ENCODE data around the gene FRMPD1.

FRMPD1 gene

GRCh38 chr9:37652261-37652660, 1.5 kb downstream of the FRMPD1 start:
- H3K9me2 ChIP-seq (replicated peaks; ENCODE audit: low read depth, low read length), result no peaks in the 10 kb centered on the region
- TF ChIP-seq, protein P1, sequence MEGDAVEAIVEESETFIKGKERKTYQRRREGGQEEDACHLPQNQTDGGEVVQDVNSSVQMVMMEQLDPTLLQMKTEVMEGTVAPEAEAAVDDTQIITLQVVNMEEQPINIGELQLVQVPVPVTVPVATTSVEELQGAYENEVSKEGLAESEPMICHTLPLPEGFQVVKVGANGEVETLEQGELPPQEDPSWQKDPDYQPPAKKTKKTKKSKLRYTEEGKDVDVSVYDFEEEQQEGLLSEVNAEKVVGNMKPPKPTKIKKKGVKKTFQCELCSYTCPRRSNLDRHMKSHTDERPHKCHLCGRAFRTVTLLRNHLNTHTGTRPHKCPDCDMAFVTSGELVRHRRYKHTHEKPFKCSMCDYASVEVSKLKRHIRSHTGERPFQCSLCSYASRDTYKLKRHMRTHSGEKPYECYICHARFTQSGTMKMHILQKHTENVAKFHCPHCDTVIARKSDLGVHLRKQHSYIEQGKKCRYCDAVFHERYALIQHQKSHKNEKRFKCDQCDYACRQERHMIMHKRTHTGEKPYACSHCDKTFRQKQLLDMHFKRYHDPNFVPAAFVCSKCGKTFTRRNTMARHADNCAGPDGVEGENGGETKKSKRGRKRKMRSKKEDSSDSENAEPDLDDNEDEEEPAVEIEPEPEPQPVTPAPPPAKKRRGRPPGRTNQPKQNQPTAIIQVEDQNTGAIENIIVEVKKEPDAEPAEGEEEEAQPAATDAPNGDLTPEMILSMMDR (conservative IDR thresholded peaks at IDR 0.05; ENCODE audit: low read length), result no peak
- TF ChIP-seq EZH2phosphoT487 (IDR thresholded peaks at IDR 0.05; ENCODE audit: borderline replicate concordance), result no peak
- H3K36me3 ChIP-seq (ENCODE audit: insufficient read depth, low read length), result no peaks in the 10 kb centered on the region
- no peaks in the 10 kb centered on the region for H3K9me3 ChIP-seq (ENCODE audit: insufficient read depth, low read depth, low read length)
- H4K20me1 ChIP-seq (ENCODE audit: insufficient read depth, low read length, poor library complexity, severe bottlenecking), result no peaks in the 10 kb centered on the region
- H3K9ac ChIP-seq (ENCODE audit: low read depth, low read length, poor library complexity, severe bottlenecking), result no peak overlapping the region
- H3K4me1 ChIP-seq (ENCODE audit: insufficient read depth, low read length, poor library complexity, severe bottlenecking), result no peaks in the 10 kb centered on the region
- H3F3A ChIP-seq (ENCODE audit: low read depth), result no peaks in the 10 kb centered on the region
- H3K79me2 ChIP-seq (ENCODE audit: insufficient read depth, low read length), result no peaks in the 10 kb centered on the region
- no peak overlapping the region for H2AFZ ChIP-seq (ENCODE audit: low read length)
- peaks cover 42% of the 10 kb centered on the region for H3K27me3 ChIP-seq (ENCODE audit: insufficient read depth, low read length, poor library complexity, severe bottlenecking)
- no peak overlapping the region for H3K4me2 ChIP-seq (ENCODE audit: low read depth, low read length, poor library complexity, severe bottlenecking)
- H3K4me3 ChIP-seq (ENCODE audit: low read length, poor library complexity, severe bottlenecking), result no peak overlapping the region

DNA sequence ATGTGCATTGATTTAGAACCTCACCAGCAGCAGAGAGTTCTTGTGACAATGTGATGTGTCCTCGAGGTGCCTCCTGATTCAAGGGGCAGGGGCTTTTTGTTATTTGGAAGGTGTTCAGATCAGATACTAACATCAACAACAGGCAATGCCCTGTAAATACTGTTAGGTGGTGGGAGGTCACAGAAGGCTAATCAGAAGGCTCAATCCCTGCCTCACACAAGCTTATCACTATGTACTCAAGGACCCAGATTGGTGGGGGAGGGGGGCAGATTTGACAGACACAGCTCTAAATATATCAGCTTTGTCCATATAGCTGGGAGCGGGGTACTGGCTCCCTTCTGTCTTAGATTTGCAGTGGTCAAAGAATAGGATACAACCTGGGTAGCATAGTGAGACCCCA, 2.6 kb downstream of the FRMPD1 start:
- Histone ChIP-seq H4K20me1 (ENCODE audit: insufficient read depth, low read length, poor library complexity, severe bottlenecking) (no peaks in the 10 kb centered on the region), H3K27me3 (ENCODE audit: insufficient read depth, low read length, poor library complexity, severe bottlenecking) (peaks cover 39% of the 10 kb centered on the region), H3K9me2 (replicated peaks; ENCODE audit: low read depth, low read length) (no peaks in the 10 kb centered on the region), H3K9me3 (ENCODE audit: insufficient read depth, low read depth, low read length) (no peaks in the 10 kb centered on the region), H3K36me3 (ENCODE audit: insufficient read depth, low read length) (no peaks in the 10 kb centered on the region), H3K4me1 (ENCODE audit: insufficient read depth, low read length, poor library complexity, severe bottlenecking) (no peaks in the 10 kb centered on the region), H3K4me2 (ENCODE audit: low read depth, low read length, poor library complexity, severe bottlenecking) (no peak overlapping the region), H3K9ac (ENCODE audit: low read depth, low read length, poor library complexity, severe bottlenecking) (no peak overlapping the region), H3K79me2 (ENCODE audit: insufficient read depth, low read length) (no peaks in the 10 kb centered on the region), H2AFZ (ENCODE audit: low read length) (no peak overlapping the region), H3F3A (ENCODE audit: low read depth) (no peaks in the 10 kb centered on the region), H3K4me3 (ENCODE audit: low read length, poor library complexity, severe bottlenecking) (no peak overlapping the region)
- TF ChIP-seq, protein P1 (conservative IDR thresholded peaks at IDR 0.05; ENCODE audit: low read length), result no peak
- no peak for TF ChIP-seq EZH2phosphoT487 (IDR thresholded peaks at IDR 0.05; ENCODE audit: borderline replicate concordance)

DNA sequence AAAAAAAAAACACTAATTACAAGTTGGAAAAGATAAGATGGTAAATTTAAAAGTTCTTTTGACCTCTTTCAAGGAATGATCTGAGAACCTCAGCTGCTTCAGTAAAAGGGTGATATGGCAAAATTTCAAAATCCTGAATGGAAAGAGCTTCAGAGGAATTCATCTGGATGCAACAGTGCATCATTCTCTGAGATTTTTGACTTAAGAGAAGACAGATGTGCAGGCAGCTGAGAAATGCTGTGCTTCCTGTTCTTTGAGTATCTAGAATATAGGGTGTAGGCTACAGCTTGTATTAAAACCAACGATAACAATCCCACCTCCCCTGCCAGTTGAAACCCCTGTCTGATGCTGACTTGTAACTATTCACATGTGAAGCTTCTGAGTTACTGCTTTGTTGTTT, 6.2 kb downstream of the FRMPD1 start:
- Histone ChIP-seq H3K79me2 (ENCODE audit: insufficient read depth, low read length) (no peaks in the 10 kb centered on the region), H3K4me2 (ENCODE audit: low read depth, low read length, poor library complexity, severe bottlenecking) (no peak overlapping the region), H3K4me3 (ENCODE audit: low read length, poor library complexity, severe bottlenecking) (no peak overlapping the region), H2AFZ (ENCODE audit: low read length) (no peak overlapping the region), H3K9ac (ENCODE audit: low read depth, low read length, poor library complexity, severe bottlenecking) (no peak overlapping the region), H3F3A (ENCODE audit: low read depth) (no peaks in the 10 kb centered on the region), H3K9me3 (ENCODE audit: insufficient read depth, low read depth, low read length) (no peaks in the 10 kb centered on the region), H3K4me1 (ENCODE audit: insufficient read depth, low read length, poor library complexity, severe bottlenecking) (no peaks in the 10 kb centered on the region), H3K36me3 (ENCODE audit: insufficient read depth, low read length) (no peaks in the 10 kb centered on the region), H4K20me1 (ENCODE audit: insufficient read depth, low read length, poor library complexity, severe bottlenecking) (no peaks in the 10 kb centered on the region), H3K9me2 (replicated peaks; ENCODE audit: low read depth, low read length) (no peaks in the 10 kb centered on the region), H3K27me3 (ENCODE audit: insufficient read depth, low read length, poor library complexity, severe bottlenecking) (peaks cover 15% of the 10 kb centered on the region)
- no peak for TF ChIP-seq EZH2phosphoT487 (IDR thresholded peaks at IDR 0.05; ENCODE audit: borderline replicate concordance)
- TF ChIP-seq, protein P1 (conservative IDR thresholded peaks at IDR 0.05; ENCODE audit: low read length), result no peak
